K562 (cell line): ENCODE results near the gene TOM1L2. TPM values are rescaled to one million over a fixed set of nuclear protein-coding genes. Genes with fewer than 3 reads are reported as not detected.

Source experiments
- ATAC-seq: fragments of 200-7000 bp; cut with Tn5 transposase; 3 replicates; pipeline ENCODE4 v1.9.1; 2020; ENCODE audit warnings: moderate library complexity
- BruUV-seq: library from RNA; stranded (reverse); fragments of 400-500 nt; replicated peaks from 2 replicates; lab custom pipeline; 2021; lab: Mats Ljungman, UMichigan
- CTCF ChIA-PET: fragments of 300-600 bp; formaldehyde crosslinking; extraction: SDS; loops from one replicate; lab custom pipeline; 2021; ENCODE audit warnings: low intra/inter-chr PET ratio; lab: Yijun Ruan, JAX
- POLR2A ChIA-PET: fragments of 300-600, 350-650 bp; sonication (Branson Sonifier 250); formaldehyde crosslinking; extraction: SDS; loops from one replicate; lab custom pipeline; 2021; ENCODE audit warnings: antibody characterized with exemption, inconsistent platforms; lab: Yijun Ruan, JAX
- DNase-seq, 4 experiments: peaks; one replicate each; pipeline versions ENCODE4 v3.0.0 to v3.0.0-alpha.2; 2011 to 2018; ENCODE audit warnings: low spot score in 3 of 4, mixed read lengths in 3 of 4; ENCODE audit errors: extremely low read depth in 1 of 4
- FAIRE-seq: peaks from 2 replicates; lab custom pipeline; 2011; peaks lifted over from hg19 to GRCh38; lab: Jason Lieb, UNC
- H2AFZ ChIP-seq: 2 replicates; pipeline ENCODE4 v1.6.0; 2011; ENCODE audit warnings: low read depth, low read length, control low read depth, inconsistent platforms
- H3K27ac ChIP-seq: fragments of 200-600 bp; 3 replicates; pipeline ENCODE4 v1.8.0; 2011; ENCODE audit warnings: low read depth, mild to moderate bottlenecking, control low read depth, inconsistent platforms, low read length, moderate library complexity, mixed read lengths; ENCODE audit errors: extremely low read depth
- H3K27me3 ChIP-seq, 2 experiments: fragments of 300-600 bp in 1 of 2; 2 replicates in 1 of 2; 3 replicates in 1 of 2; pipeline versions ENCODE4 v1.6.0 to v1.8.0; 2011; ENCODE audit warnings: inconsistent platforms in 2 of 2, low read length in 2 of 2, mild to moderate bottlenecking in 1 of 2, mixed read lengths in 1 of 2, moderate library complexity in 1 of 2; ENCODE audit not compliant: control insufficient read depth in 2 of 2, insufficient read depth in 2 of 2
- H3K36me3 ChIP-seq: fragments of 300-600 bp; 3 replicates; pipeline ENCODE4 v1.8.0; 2011; ENCODE audit warnings: mild to moderate bottlenecking, low read length, inconsistent platforms; ENCODE audit not compliant: control insufficient read depth, insufficient read depth
- H3K4me1 ChIP-seq, 2 experiments: fragments of 200-600 bp in 1 of 2; replicated peaks in 1 of 2; 2 replicates in 1 of 2; 3 replicates in 1 of 2; pipeline versions ENCODE4 v1.5.1 to v1.8.0; 2011; ENCODE audit warnings: inconsistent platforms in 2 of 2, low read length in 2 of 2, mild to moderate bottlenecking in 1 of 2, mixed read lengths in 1 of 2, moderate library complexity in 1 of 2; ENCODE audit not compliant: control insufficient read depth in 2 of 2, insufficient read depth in 2 of 2
- H3K4me2 ChIP-seq: 2 replicates; pipeline ENCODE4 v1.6.1; 2011; ENCODE audit warnings: low read length, control low read depth, inconsistent platforms, mixed read lengths; ENCODE audit not compliant: insufficient read depth
- H3K4me3 ChIP-seq: fragments of 200-600 bp; sonication (generic), shearing (Covaris generic); 2 replicates; pipeline ENCODE4 v1.5.1; 2016; ENCODE audit warnings: control low read depth, inconsistent platforms
- H3K79me2 ChIP-seq: fragments of 200-600 bp; 3 replicates; pipeline ENCODE4 v1.8.0; 2011; ENCODE audit warnings: low read length, inconsistent platforms; ENCODE audit not compliant: control insufficient read depth, insufficient read depth
- H3K9ac ChIP-seq, 2 experiments: 2 replicates each; pipeline versions ENCODE4 v1.6.0 to v1.6.1; 2011; ENCODE audit warnings: low read depth in 2 of 2, low read length in 2 of 2, control low read depth in 1 of 2, inconsistent platforms in 1 of 2, mild to moderate bottlenecking in 1 of 2, mixed read lengths in 1 of 2; ENCODE audit not compliant: insufficient read depth in 1 of 2
- H3K9me1 ChIP-seq: one replicate; pipeline ENCODE4 v1.6.0; 2011; ENCODE audit warnings: inconsistent platforms, mild to moderate bottlenecking, low read length, moderate library complexity; ENCODE audit not compliant: control insufficient read depth, insufficient read depth
- H3K9me3 ChIP-seq: replicated peaks from 2 replicates; pipeline ENCODE4 v1.5.1; 2011; ENCODE audit warnings: low read depth, low read length, inconsistent platforms; ENCODE audit not compliant: control insufficient read depth, insufficient read depth
- H4K20me1 ChIP-seq: replicated peaks from 2 replicates; pipeline ENCODE4 v1.6.1; 2011; ENCODE audit warnings: low read length, inconsistent platforms, mixed read lengths; ENCODE audit not compliant: control insufficient read depth, insufficient read depth
- ASH1L ChIP-seq: fragments of 450-650 bp; IDR thresholded peaks from 2 replicates; pipeline ENCODE4 v1.6.1; 2018; ENCODE audit warnings: borderline replicate concordance, mild to moderate bottlenecking, low read depth; ENCODE audit not compliant: partially characterized antibody
- BCOR ChIP-seq: fragments of 450-650 bp; IDR thresholded peaks from 2 replicates; pipeline ENCODE4 v1.6.1; 2016
- BRF1 ChIP-seq: IDR thresholded peaks from 3 replicates; pipeline ENCODE4 v1.6.1; 2011; ENCODE audit warnings: borderline replicate concordance, mild to moderate bottlenecking; ENCODE audit not compliant: insufficient read length; ENCODE audit errors: extremely low read depth
- CBFB ChIP-seq: sonication (generic); formaldehyde crosslinking; IDR thresholded peaks from 2 replicates; pipeline ENCODE4 v1.4.0; 2020; ENCODE audit warnings: mild to moderate bottlenecking, missing genetic modification reagents
- ERF ChIP-seq: fragments of 450-650 bp; formaldehyde crosslinking; IDR thresholded peaks from 2 replicates; pipeline ENCODE4 v1.4.0; 2020; ENCODE audit warnings: mild to moderate bottlenecking, mixed read lengths
- MCM2 ChIP-seq: fragments of 450-650 bp; IDR thresholded peaks from 2 replicates; pipeline ENCODE4 v1.6.1; 2017; ENCODE audit warnings: low read depth, mild to moderate bottlenecking
- PBX2 ChIP-seq, 2 experiments: IDR thresholded peaks in 1 of 2; conservative IDR thresholded peaks in 1 of 2; 2 replicates each; pipeline ENCODE4 v1.6.1; 2016; ENCODE audit warnings: low read depth in 2 of 2, mild to moderate bottlenecking in 1 of 2, missing compliant biosample characterization in 1 of 2, missing genetic modification characterization in 1 of 2, moderate library complexity in 1 of 2
- POLR2A ChIP-seq: fragments of 450-650 bp; conservative IDR thresholded peaks from 2 replicates; pipeline ENCODE4 v1.6.1; 2016
- RFX7 ChIP-seq: fragments of 250-450 bp; sonication (Bioruptor Pico); IDR thresholded peaks from 2 replicates; pipeline ENCODE4 v1.5.1; 2021; ENCODE audit warnings: mild to moderate bottlenecking
- SLC30A9 ChIP-seq: fragments of 250-450 bp; sonication (Bioruptor Pico); IDR thresholded peaks from 2 replicates; pipeline ENCODE4 v1.8.0; 2022; ENCODE audit warnings: mild to moderate bottlenecking, moderate library complexity
- SOX6 ChIP-seq: fragments of 450-650 bp; IDR thresholded peaks from 2 replicates; pipeline ENCODE4 v1.6.1; 2014; ENCODE audit warnings: mild to moderate bottlenecking
- WGBS: fragments of 100-300 bp; shearing (Covaris generic); methylation state at CpG from one replicate; pipeline ENCODE4 v1.1.6; 2016; ENCODE audit warnings: low coverage, mixed read lengths; ENCODE audit not compliant: insufficient coverage; ENCODE audit errors: missing lambda C conversion rate; 5-methylcytosine and 5-hydroxymethylcytosine counted together
- in situ Hi-C: fragments of 300-500 bp; cut with MboI; formaldehyde crosslinking; loops from 4 replicates; pipeline ENCODE4 v1.15.0; 2018; ENCODE audit warnings: inconsistent platforms, mixed read lengths
- intact Hi-C: fragments of 100-400 bp; cut with micrococcal nuclease; formaldehyde crosslinking; loops from 2 replicates; pipeline ENCODE4 v1.14.2; 2022
- polyA plus RNA-seq, 8 experiments: library from polyadenylated mRNA; depleted of rRNA in 4 of 8; stranded (reverse) in 5 of 8; unstranded in 3 of 8; fragments of >200 nt; fragmentation: Nextera tagmentation in 2 of 8; fragmentation: Illumina TruSeq in 1 of 8; extraction: Ambion mirVana in 2 of 8; extraction: Trizol in 1 of 8; gene quantifications; 2 replicates each; pipeline versions ENCODE4 v1.2.1 to v1.2.3, GENCODE V29; 2011 to 2014; ENCODE audit warnings: inconsistent platforms in 1 of 8, missing spikeins in 1 of 8
- total RNA-seq, 7 experiments: library from RNA; depleted of rRNA in 6 of 7; stranded (reverse); fragments of >200 nt in 6 of 7; fragmentation: Illumina TruSeq in 2 of 7; extraction: Trizol in 2 of 7; gene quantifications; 2 replicates each; pipeline versions ENCODE4 v1.2.1 to v1.2.3, GENCODE V29; 2011 to 2021; ENCODE audit warnings: low replicate concordance in 1 of 7
- TF ChIP-seq, protein P1 (sequence below): sonication (generic); formaldehyde crosslinking; IDR thresholded peaks from 2 replicates; pipeline ENCODE4 v1.8.0; 2023; ENCODE audit warnings: mild to moderate bottlenecking, missing genetic modification reagents

Gene TOM1L2
- total and polyA plus RNA-seq, 9 of the 15 experiments (the other 6 are each of a cell fraction or from before 2014, with no cell fraction given), result 0.07 to 6.0 (median 2.5) TPM

GRCh38 chr17:17796787-17797061 lies 175.5 kb downstream of the TOM1L2 start:
- H3K4me3 ChIP-seq, result no peak overlapping the region
- DNase-seq (no peak), ATAC-seq (no peak), FAIRE-seq (no peak)
- no peaks in the 10 kb centered on the region for H3K79me2 ChIP-seq
- H3K27ac ChIP-seq, result no peak overlapping the region
- WGBS, result 98% methylated on average over 8 of the region's 13 CpGs
- H3K9ac ChIP-seq, result no peak overlapping the region
- intact Hi-C loops (no loop called here), in situ Hi-C loops (no loop called here)
- peaks cover 20% of the 10 kb centered on the region; the same call in 2 of the 3 replicates for H3K36me3 ChIP-seq
- ChIA-PET POLR2A (interaction anchor here (0.6 kb wide), 1 partner anchor 12 kb away, joined by 3 read pairs; no protein-coding TSS in a partner anchor), CTCF (no interaction called here)
- no peaks in the 10 kb centered on the region for H3K9me1 ChIP-seq
- H4K20me1 ChIP-seq, result no peaks in the 10 kb centered on the region
- no peak overlapping the region for H3K4me2 ChIP-seq
- no peak overlapping the region for H2AFZ ChIP-seq
- no TSS peak for BruUV-seq
- no peaks in the 10 kb centered on the region for H3K27me3 ChIP-seq
- TF ChIP-seq ASH1L (no peak), ERF (CRISPR knock-in tag) (no peak), BCOR (no peak), MCM2 (no peak), SLC30A9 (CRISPR knock-in tag) (no peak), POLR2A (no peak), RFX7 (CRISPR knock-in tag) (no peak), PBX2 (CRISPR knock-in tag; IDR thresholded peaks at IDR 0.05; ENCODE audit: low read depth) (no peak), PBX2 (tag; conservative IDR thresholded peaks at IDR 0.05; ENCODE audit: low read depth) (no peak), CBFB (CRISPR knock-in tag) (no peak), BRF1 (no peak), SOX6 (no peak)
- TF ChIP-seq, protein P1, sequence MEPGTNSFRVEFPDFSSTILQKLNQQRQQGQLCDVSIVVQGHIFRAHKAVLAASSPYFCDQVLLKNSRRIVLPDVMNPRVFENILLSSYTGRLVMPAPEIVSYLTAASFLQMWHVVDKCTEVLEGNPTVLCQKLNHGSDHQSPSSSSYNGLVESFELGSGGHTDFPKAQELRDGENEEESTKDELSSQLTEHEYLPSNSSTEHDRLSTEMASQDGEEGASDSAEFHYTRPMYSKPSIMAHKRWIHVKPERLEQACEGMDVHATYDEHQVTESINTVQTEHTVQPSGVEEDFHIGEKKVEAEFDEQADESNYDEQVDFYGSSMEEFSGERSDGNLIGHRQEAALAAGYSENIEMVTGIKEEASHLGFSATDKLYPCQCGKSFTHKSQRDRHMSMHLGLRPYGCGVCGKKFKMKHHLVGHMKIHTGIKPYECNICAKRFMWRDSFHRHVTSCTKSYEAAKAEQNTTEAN (CRISPR knock-in tag), result no peak
- H3K4me1 ChIP-seq, result peaks cover 0 to 45% of the 10 kb centered on the region in 2 experiments; a peak in 2 of 5 replicates
- no peaks in the 10 kb centered on the region for H3K9me3 ChIP-seq
